BLaER1 treated with 17β-estradiol and CSF1 and Interleukin-3, amounts not matched to agents 10 nM and 100 nM (cell line): Measurements from ENCODE around the gene NCK2.

Experiments
- H3K27ac ChIP-seq, 11 experiments: shearing (Covaris generic); formaldehyde crosslinking; 2 replicates each; pipeline ENCODE4 v1.8.1; 2022
- H3K27me3 ChIP-seq, 11 experiments: shearing (Covaris generic); formaldehyde crosslinking; 2 replicates each; pipeline ENCODE4 v1.8.1; 2022
- H3K36me3 ChIP-seq, 11 experiments: shearing (Covaris generic); formaldehyde crosslinking; 2 replicates each; pipeline ENCODE4 v1.8.1; 2022
- H3K4me1 ChIP-seq, 10 experiments: shearing (Covaris generic); formaldehyde crosslinking; 2 replicates each; pipeline ENCODE4 v1.8.1; 2022
- H3K4me2 ChIP-seq, 11 experiments: shearing (Covaris generic); formaldehyde crosslinking; 2 replicates each; pipeline ENCODE4 v1.8.1; 2022
- H3K4me3 ChIP-seq, 10 experiments: shearing (Covaris generic); formaldehyde crosslinking; 2 replicates each; pipeline ENCODE4 v1.8.1; 2022
- H3K9ac ChIP-seq, 11 experiments: shearing (Covaris generic); formaldehyde crosslinking; 2 replicates each; pipeline ENCODE4 v1.8.1; 2022
- H3K9me3 ChIP-seq, 11 experiments: shearing (Covaris generic); formaldehyde crosslinking; replicated peaks in 1 of 11; 2 replicates each; pipeline ENCODE4 v1.8.1; 2022
- H4K20me1 ChIP-seq, 11 experiments: shearing (Covaris generic); formaldehyde crosslinking; 2 replicates each; pipeline ENCODE4 v1.8.1; 2022
- Cebpa-rat ChIP-seq, 11 experiments: shearing (Covaris generic); IDR thresholded peaks; 2 replicates each; pipeline ENCODE4 v1.8.1; 2022

The NCK2 gene

DNA sequence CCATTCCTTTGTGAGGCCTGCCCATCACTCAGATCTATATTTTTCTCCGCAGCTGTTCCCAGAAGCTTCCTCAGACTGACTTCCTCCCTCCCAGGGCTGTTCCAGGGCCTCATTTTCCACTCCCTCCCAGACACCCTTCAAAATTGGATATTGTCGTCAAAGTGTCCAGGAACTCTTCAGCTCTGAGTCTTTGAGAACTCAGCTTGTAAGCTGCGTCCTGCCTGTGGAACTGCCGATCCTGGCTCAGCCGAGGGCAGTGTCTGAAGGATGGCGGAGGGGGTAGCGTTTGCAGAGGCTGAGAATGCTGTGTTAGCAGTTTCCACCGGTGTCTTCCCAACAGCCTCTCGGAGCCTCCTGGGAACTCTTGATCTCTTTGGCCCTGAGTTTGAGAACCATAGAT, 27.1 kb downstream of the NCK2 start:
- peak overlapping the region in 3 of 11 experiments; percentile 2 to 9 (median 7); a peak in 2 of 22 replicates for H3K9ac ChIP-seq
- peak overlapping the region in 9 of 11 experiments; percentile 1 to 95 (median 40); a peak in 12 of 22 replicates for H3K27ac ChIP-seq
- no peak overlapping the region for H3K4me3 ChIP-seq
- H3K4me1 ChIP-seq, result peaks cover 60 to 97% (median 93%) of the 10 kb centered on the region in 10 experiments
- no peaks in the 10 kb centered on the region for H3K27me3 ChIP-seq
- peaks cover 17 to 46% (median 33%) of the 10 kb centered on the region in 11 experiments for H3K36me3 ChIP-seq
- H4K20me1 ChIP-seq, result peaks cover 27 to 85% (median 68%) of the 10 kb centered on the region in 11 experiments; a peak in 19 of 22 replicates
- no peak for TF ChIP-seq Cebpa-rat (IDR thresholded peaks at IDR 0.05)
- peaks cover 4 to 20% (median 11%) of the 10 kb centered on the region in 11 experiments; a peak in 14 of 22 replicates for H3K9me3 ChIP-seq
- peak overlapping the region; percentile 5 to 99 (median 94); a peak in 14 of 22 replicates for H3K4me2 ChIP-seq

DNA sequence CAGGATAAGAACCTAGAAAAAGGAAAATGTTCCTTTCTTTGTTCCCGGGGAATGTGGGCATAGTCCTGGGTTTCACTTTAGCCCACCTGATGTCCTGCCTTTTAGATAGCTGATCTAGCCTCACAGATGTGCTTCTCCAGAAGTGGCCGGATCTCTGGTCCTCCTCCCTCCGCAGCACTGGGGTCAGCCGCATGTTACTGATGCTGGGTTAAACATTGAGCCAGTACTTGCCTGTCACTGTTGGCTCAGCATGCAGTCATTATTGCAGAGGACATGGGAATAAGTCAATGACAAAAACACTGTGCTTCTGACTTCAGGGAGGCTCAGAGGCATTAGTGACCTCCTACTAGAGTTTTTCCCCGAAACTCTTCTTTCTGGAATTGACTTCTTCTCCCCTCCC, 27.6 kb downstream of the NCK2 start:
- H3K9ac ChIP-seq, result 0 out of 22 replicates have a peak overlapping the region, but pooled peaks of 1 of the 11 experiments have one; percentile 2
- peaks cover 11 to 40% (median 28%) of the 10 kb centered on the region in 11 experiments; a peak in 21 of 22 replicates for H3K36me3 ChIP-seq
- peaks cover 32 to 85% (median 68%) of the 10 kb centered on the region in 11 experiments; a peak in 19 of 22 replicates for H4K20me1 ChIP-seq
- H3K27ac ChIP-seq, result peak overlapping the region in 7 of 11 experiments; percentile 1 to 95 (median 42); a peak in 9 of 22 replicates
- H3K4me1 ChIP-seq, result peaks cover 65 to 97% (median 93%) of the 10 kb centered on the region in 10 experiments
- H3K4me2 ChIP-seq, result peak overlapping the region; percentile 45 to 99 (median 96); a peak in 16 of 22 replicates
- H3K27me3 ChIP-seq, result no peaks in the 10 kb centered on the region
- H3K4me3 ChIP-seq, result no peak overlapping the region
- no peak for TF ChIP-seq Cebpa-rat (IDR thresholded peaks at IDR 0.05)
- peaks cover 4 to 15% (median 10%) of the 10 kb centered on the region in 11 experiments; a peak in 13 of 22 replicates for H3K9me3 ChIP-seq

DNA sequence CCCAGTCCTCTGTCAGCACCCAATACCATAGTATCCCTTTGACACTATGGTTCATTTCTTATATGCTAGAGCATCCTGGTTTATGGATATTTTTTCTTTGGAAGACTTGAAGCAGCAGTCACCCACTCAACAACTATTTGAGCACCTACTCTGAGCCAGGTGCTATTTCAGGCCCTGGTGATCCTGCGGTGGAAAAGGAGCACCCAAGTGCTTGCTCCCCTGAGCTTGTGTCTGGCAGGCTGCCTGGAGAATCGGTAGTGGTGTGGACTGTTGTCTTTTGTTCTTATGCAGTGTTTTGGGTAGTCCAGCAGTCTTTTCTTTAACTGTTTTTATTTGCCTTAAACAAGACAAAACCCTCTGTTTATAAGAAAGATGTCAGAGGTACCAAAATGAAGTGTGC, 28.9 kb downstream of the NCK2 start:
- Histone ChIP-seq H3K27me3 (no peaks in the 10 kb centered on the region), H4K20me1 (peaks cover 28 to 85% (median 68%) of the 10 kb centered on the region in 11 experiments; a peak in 17 of 22 replicates), H3K9ac (peak overlapping the region in 3 of 11 experiments; percentile 25 to 54 (median 33); a peak in 4 of 22 replicates), H3K4me3 (no peak overlapping the region), H3K36me3 (peaks cover 0 to 29% (median 19%) of the 10 kb centered on the region in 11 experiments; a peak in 15 of 22 replicates), H3K4me1 (peaks cover 77 to 100% (median 94%) of the 10 kb centered on the region in 10 experiments), H3K4me2 (peak overlapping the region in 9 of 11 experiments; percentile 91 to 99 (median 97); a peak in 17 of 22 replicates), H3K9me3 (peaks cover 0 to 3% (median 1%) of the 10 kb centered on the region in 11 experiments; a peak in 4 of 22 replicates), H3K27ac (peak overlapping the region in 7 of 11 experiments; percentile 21 to 95 (median 91); a peak in 12 of 22 replicates)
- no peak for TF ChIP-seq Cebpa-rat (IDR thresholded peaks at IDR 0.05)

DNA sequence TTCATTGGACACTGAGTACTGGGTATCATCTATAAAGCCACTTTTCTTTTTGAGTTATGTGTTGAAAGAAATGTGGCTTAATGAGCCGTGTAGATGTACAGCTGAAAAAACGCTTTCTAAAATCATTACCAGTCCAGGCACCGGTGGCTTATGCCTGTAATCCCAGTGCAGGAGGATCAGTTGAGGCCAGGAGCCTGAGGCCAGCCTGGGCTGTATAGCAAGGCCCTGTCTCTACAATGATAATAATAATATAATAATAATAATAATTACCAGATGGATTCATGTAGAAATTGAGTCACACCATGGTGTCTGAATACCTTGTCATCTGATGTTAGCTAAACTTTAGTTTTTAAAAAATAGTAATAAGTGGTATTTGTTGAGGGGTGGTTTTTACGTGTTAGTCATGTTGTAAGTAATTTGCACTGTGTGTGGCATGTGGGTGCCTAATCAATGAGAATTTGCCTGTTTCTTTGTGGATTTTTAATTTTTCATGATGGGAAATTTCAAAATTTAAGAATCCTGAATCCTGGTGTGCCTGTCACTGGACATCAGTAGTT, 30.1 kb downstream of the NCK2 start:
- peaks cover 21 to 87% (median 61%) of the 10 kb centered on the region in 11 experiments; a peak in 16 of 22 replicates for H4K20me1 ChIP-seq
- H3K4me2 ChIP-seq, result peak overlapping the region; percentile 2 to 99 (median 96); a peak in 21 of 22 replicates
- no peak for TF ChIP-seq Cebpa-rat (IDR thresholded peaks at IDR 0.05)
- H3K9ac ChIP-seq, result peak overlapping the region in 9 of 11 experiments; percentile 27 to 81 (median 73); a peak in 14 of 22 replicates
- no peaks in the 10 kb centered on the region for H3K27me3 ChIP-seq
- no peaks in the 10 kb centered on the region for H3K9me3 ChIP-seq
- peaks cover 0 to 27% (median 19%) of the 10 kb centered on the region in 11 experiments; a peak in 13 of 22 replicates for H3K36me3 ChIP-seq
- H3K27ac ChIP-seq, result peak overlapping the region in 10 of 11 experiments; percentile 13 to 95 (median 85); a peak in 19 of 22 replicates
- H3K4me3 ChIP-seq, result no peak overlapping the region
- peaks cover 79 to 100% (median 95%) of the 10 kb centered on the region in 10 experiments for H3K4me1 ChIP-seq

DNA sequence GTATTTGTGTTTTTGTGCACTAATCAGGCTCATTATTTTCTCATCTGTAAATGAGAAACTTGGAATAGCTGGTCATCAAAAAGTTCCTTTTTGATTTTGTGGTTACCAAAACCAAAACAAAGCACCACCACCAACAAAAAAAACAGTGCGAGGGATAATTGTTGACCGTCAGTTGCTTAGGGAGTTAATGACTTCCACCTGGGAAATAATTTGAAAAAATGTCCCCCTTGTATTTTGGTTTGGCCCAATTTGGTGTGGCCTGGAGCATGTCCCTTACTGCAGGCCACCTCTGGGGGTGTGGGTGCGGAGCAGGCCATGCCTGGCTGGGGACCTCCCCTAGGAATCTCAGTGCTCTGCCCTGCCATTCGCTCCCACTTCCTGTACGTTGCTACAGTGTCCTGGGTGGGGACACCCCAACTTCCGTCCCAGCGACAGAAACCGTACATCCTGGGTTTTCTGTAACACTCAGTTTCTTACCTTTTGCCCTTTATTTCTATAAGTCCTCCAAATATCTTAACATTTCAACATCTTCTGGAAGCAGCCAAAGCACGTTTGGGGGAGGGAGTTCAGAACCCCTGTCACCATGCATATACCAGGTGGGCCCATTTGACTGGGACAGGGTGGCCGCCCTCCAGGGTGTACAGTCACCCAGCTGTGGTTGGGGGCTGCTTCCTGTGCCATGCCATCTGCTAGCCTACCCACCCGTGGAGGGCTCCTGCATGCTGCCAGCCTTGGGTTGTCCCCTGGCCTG, 31.3 kb downstream of the NCK2 start:
- Histone ChIP-seq H3K36me3 (peaks cover 0 to 27% (median 19%) of the 10 kb centered on the region in 11 experiments; a peak in 13 of 22 replicates), H3K4me3 (peak overlapping the region in 8 of 10 experiments; percentile 25 to 59 (median 43); a peak in 14 of 20 replicates), H3K27ac (peak overlapping the region in 10 of 11 experiments; percentile 63 to 95 (median 85); a peak in 20 of 22 replicates), H3K9me3 (no peaks in the 10 kb centered on the region), H3K27me3 (no peaks in the 10 kb centered on the region), H3K4me1 (peaks cover 90 to 100% (median 100%) of the 10 kb centered on the region in 10 experiments), H3K4me2 (peak overlapping the region; percentile 88 to 99 (median 96)), H4K20me1 (peaks cover 26 to 91% (median 61%) of the 10 kb centered on the region in 11 experiments; a peak in 15 of 22 replicates), H3K9ac (peak overlapping the region in 10 of 11 experiments; percentile 56 to 81 (median 76); a peak in 19 of 22 replicates)
- TF ChIP-seq Cebpa-rat (IDR thresholded peaks at IDR 0.05), result peak in 3 of 11 experiments; percentile 10 to 48 (median 27); a peak in 1 of 22 replicates

DNA sequence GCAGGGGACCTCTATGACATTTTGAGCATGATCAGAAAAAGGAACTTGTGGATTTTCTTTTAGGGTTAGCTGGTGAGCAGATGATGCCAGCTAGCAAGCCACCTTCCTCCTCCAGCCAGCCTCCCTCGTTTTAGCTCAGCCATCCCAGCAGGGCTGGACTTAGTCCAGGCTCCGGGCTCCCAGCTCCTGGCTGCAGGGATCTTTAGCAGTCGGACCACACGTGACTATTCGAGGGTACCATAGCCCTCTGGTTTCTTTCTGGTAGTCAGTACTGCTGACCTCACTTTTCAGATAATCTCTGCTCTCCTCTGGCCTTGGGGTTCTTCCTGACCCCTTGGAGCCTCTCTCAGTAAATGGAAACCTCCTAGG, 31.8 kb downstream of the NCK2 start:
- H4K20me1 ChIP-seq, result peaks cover 28 to 91% (median 63%) of the 10 kb centered on the region in 11 experiments; a peak in 15 of 22 replicates
- no peaks in the 10 kb centered on the region for H3K9me3 ChIP-seq
- peak overlapping the region in 9 of 10 experiments; percentile 25 to 59 (median 42); a peak in 17 of 20 replicates for H3K4me3 ChIP-seq
- peaks cover 91 to 100% (median 100%) of the 10 kb centered on the region in 10 experiments for H3K4me1 ChIP-seq
- H3K27me3 ChIP-seq, result no peaks in the 10 kb centered on the region
- peak overlapping the region; percentile 10 to 95 (median 83); a peak in 21 of 22 replicates for H3K27ac ChIP-seq
- peaks cover 0 to 29% (median 20%) of the 10 kb centered on the region in 11 experiments; a peak in 13 of 22 replicates for H3K36me3 ChIP-seq
- no peak for TF ChIP-seq Cebpa-rat (IDR thresholded peaks at IDR 0.05)
- H3K4me2 ChIP-seq, result peak overlapping the region; percentile 88 to 99 (median 96)
- peak overlapping the region; percentile 17 to 81 (median 73); a peak in 21 of 22 replicates for H3K9ac ChIP-seq

DNA sequence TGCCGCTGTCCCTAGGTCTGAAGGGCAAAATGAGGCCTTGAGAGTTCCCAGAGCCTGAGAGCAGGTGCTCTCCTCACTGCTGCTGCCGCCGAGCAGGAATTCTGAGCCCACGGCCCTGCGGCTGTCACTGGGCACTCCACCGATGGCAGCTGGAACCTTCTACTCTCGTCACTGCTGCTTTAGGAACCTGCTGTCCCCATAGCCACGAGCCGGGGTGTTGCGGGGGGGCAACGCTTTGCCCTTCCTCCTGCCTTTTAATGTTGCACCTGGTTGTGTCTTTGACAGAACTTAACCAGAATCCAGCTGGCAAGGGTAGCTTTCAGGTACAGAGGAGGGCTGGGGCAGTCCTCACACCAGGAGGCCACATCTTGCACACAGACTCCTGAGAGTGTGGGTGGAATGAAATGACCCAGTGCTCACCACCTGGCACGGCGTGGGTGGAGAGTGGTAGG, 32.3 kb downstream of the NCK2 start:
- peak overlapping the region in 9 of 10 experiments; percentile 11 to 59 (median 42); a peak in 15 of 20 replicates for H3K4me3 ChIP-seq
- H3K9me3 ChIP-seq, result no peaks in the 10 kb centered on the region
- H3K36me3 ChIP-seq, result peaks cover 0 to 27% (median 20%) of the 10 kb centered on the region in 11 experiments; a peak in 14 of 22 replicates
- H4K20me1 ChIP-seq, result peaks cover 28 to 91% (median 63%) of the 10 kb centered on the region in 11 experiments; a peak in 16 of 22 replicates
- H3K9ac ChIP-seq, result peak overlapping the region; percentile 17 to 81 (median 73); a peak in 21 of 22 replicates
- peaks cover 91 to 100% (median 100%) of the 10 kb centered on the region in 10 experiments for H3K4me1 ChIP-seq
- TF ChIP-seq Cebpa-rat (IDR thresholded peaks at IDR 0.05), result no peak
- no peaks in the 10 kb centered on the region for H3K27me3 ChIP-seq
- H3K27ac ChIP-seq, result peak overlapping the region; percentile 10 to 95 (median 83); a peak in 21 of 22 replicates
- H3K4me2 ChIP-seq, result peak overlapping the region; percentile 88 to 99 (median 96)
